Measurements from ENCODE around the gene GUK1.

GRCh38 chr1:228165372-228166169 is 25.5 kb downstream of the GUK1 start, which contains the start of gene IBA57:
- TF ChIP-seq CTCF (IDR thresholded peaks at IDR 0.05) (peak; percentile 61 to 97 (median 92)), POLR2A (IDR thresholded peaks at IDR 0.05) (peak; percentile 78), POLR2AphosphoS5 (IDR thresholded peaks at IDR 0.05) (peak in 2 of 3 donors; percentile 91), EP300 (IDR thresholded peaks at IDR 0.05; ENCODE audit: low read depth) (peak; percentile 89)
